A549 treated with dexamethasone at 1 μM for 4 hours (cell line): ENCODE measurements around the gene ARHGEF5. TPM values are rescaled to one million over a fixed set of nuclear protein-coding genes. Genes with fewer than 3 reads are reported as not detected.

Experiments
- total RNA-seq: library from RNA; stranded (reverse); fragments of 200-300 nt; extraction: Qiagen RNA extraction; gene quantifications from 5 replicates; pipeline ENCODE4 v1.2.3, GENCODE V29; 2022

Gene ARHGEF5
- 2.9 to 3.2 TPM (median 3.0 TPM) in 5 replicates for total RNA-seq

GRCh38 chr7:144355176-144355822 is at the start of gene ARHGEF5:
Gene ARHGEF5 (plus strand): TSS chr7:144355402. CDS start chr7:144362670, 7,268 bp downstream.

GRCh38 chr7:144311872-144312469 is 43.2 kb upstream of the ARHGEF5 start, which contains the start of gene OR2A1:
Gene OR2A1 (plus strand): TSS chr7:144312419. CDS start chr7:144318125, 5,706 bp downstream.

DNA sequence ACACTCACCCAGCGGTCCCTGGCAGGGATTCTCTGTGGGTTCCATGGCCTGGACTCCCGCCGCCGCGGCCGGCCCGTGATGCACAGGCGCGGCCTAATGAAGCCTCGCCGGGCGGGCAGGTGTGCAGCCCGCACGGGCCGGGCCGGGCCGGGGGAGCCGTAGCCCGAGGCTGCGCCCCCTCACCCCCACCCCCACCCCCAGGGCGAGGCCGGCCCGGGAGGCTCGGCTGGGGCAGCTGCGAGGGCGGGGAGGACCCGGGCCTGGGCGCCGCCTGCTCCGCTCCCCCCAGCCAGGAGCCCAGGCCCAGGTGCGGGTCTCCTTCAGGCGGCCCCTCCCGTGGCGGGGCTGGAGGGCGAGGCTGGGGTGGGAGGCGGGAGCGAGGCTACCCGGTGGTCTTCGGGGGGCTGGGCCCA is 48.5 kb downstream of the ARHGEF5 start, which contains the start of gene NOBOX:
Gene NOBOX (minus strand): TSS at position 45 of the 413 bp plus-strand sequence.

Other genes with a start within 250 kb of the ARHGEF5 start
- not detected in 5 replicates for gene OR2A2, start 245.8 kb upstream of the ARHGEF5 start, total RNA-seq
- gene OR2A14, start 232.2 kb upstream of the ARHGEF5 start, total RNA-seq = not detected in 5 replicates
- gene CTAGE4, start 171.9 kb upstream of the ARHGEF5 start, total RNA-seq = 0.05 TPM in 2 of 5 replicates, not detected in the others
- 0.37 to 0.68 TPM (median 0.46 TPM) in 5 replicates for gene ARHGEF35, start 159.6 kb upstream of the ARHGEF5 start, total RNA-seq
- gene OR2A42, start 115.8 kb upstream of the ARHGEF5 start, total RNA-seq = not detected in 5 replicates
- not detected in 5 replicates for gene OR2A7, start 90.6 kb upstream of the ARHGEF5 start, total RNA-seq
- gene CTAGE8, start 86.1 kb upstream of the ARHGEF5 start, total RNA-seq = not detected in 5 replicates
- gene OR2A1, start 43.0 kb upstream of the ARHGEF5 start, total RNA-seq = not detected in 5 replicates
- gene NOBOX, start 48.3 kb downstream of the ARHGEF5 start, total RNA-seq = not detected in 5 replicates